Choroid plexus epithelial cell (primary cell): ENCODE measurements around the gene TSPAN18.

Source experiments
- DNase-seq: peaks from one replicate; pipeline ENCODE4 v3.0.0-alpha.2; 2010; ENCODE audit warnings: low read depth
- H3K4me3 ChIP-seq: 2 replicates; pipeline ENCODE4 v1.5.1; 2011; ENCODE audit warnings: low read depth, mild to moderate bottlenecking, control low read depth, low read length, moderate library complexity
- CTCF ChIP-seq: conservative IDR thresholded peaks from 2 replicates; pipeline ENCODE4 v1.5.1; 2011; ENCODE audit warnings: low read depth, mild to moderate bottlenecking, control low read depth, inconsistent platforms, low read length, moderate library complexity

TSPAN18 gene

DNA sequence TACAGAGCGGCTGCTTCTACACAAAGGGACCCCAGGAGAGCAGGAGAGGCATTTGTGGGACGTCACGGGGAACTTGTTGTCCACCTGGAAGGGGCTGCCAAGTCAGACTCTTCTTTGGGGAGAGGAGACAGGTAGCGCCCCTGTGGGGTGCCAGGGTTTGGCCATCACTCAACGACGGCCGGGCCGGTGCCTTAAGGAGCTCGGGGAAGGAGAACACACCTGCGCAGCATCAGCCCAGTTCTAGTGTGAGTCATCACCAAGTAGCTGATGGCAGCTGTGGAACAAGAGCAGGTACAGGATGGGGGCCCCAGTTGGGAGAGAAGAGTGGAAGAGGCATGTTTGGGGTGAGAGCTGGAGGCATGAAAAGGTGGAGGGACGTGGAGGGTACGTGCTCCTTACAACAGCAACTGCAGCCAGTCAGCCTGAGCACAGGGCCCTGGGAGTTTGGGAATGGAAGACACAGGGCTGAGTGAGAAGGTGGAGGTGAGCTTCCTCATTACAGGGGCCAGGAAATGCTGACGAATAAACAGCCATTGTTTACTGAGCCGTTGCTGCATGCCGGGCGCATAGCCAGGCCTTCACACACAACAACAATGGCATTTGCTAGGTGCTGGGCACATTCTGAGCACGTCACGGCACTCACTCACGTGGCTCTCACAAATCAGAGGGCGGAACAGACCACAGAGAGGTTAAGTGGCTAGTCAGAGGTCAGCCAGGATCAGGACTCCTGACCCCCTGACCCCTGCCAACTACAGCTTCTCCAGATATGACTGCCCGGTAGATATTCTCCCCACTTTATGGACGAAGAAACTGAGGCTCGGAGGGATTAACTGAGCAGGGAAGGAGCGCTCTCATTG lies 253.0 kb downstream of the TSPAN18 start:
- TF ChIP-seq CTCF = no peak
- no peak overlapping the region for H3K4me3 ChIP-seq
- DNase-seq = no peak

GRCh38 chr11:44980533-44981427 lies 254.0 kb downstream of the TSPAN18 start:
- TF ChIP-seq CTCF = no peak
- no peak overlapping the region for H3K4me3 ChIP-seq
- DNase-seq = no peak
